Measurements from ENCODE around the gene PAX3.
A peak's percentile ranks its signal among the peaks of the same experiment; 100 is the strongest.

Gene PAX3

GRCh38 chr2:222318712-222319585 is 20.2 kb upstream of the PAX3 start:
- Histone ChIP-seq H3K4me2 (ENCODE audit: low read length) (peak overlapping the region; percentile 82), H3K4me1 (ENCODE audit: low read length) (no peaks in the 10 kb centered on the region), H3K9ac (ENCODE audit: low read length) (peak overlapping the region; percentile 42), H3K9me3 (ENCODE audit: insufficient read depth, low read length) (no peaks in the 10 kb centered on the region), H4K20me1 (ENCODE audit: insufficient read depth, low read length) (no peaks in the 10 kb centered on the region), H3K36me3 (replicated peaks; ENCODE audit: low read depth, low read length) (no peaks in the 10 kb centered on the region), H3K79me2 (ENCODE audit: low read length) (no peaks in the 10 kb centered on the region), H3K27ac (ENCODE audit: low read length) (no peak overlapping the region; the same call in 1 of the 2 replicates), H3K27me3 (ENCODE audit: low read depth, low read length) (peaks cover 6% of the 10 kb centered on the region; the same call in 1 of the 2 replicates), H3K4me3 (ENCODE audit: low read length) (peak overlapping the region; percentile 84), H2AFZ (ENCODE audit: low read depth, low read length) (peak overlapping the region; percentile 15)
- TF ChIP-seq CTCF (IDR thresholded peaks at IDR 0.05; ENCODE audit: low read depth, low read length) (peak; percentile 45), EZH2phosphoT487 (IDR thresholded peaks at IDR 0.05; ENCODE audit: low read depth) (no peak)

GRCh38 chr2:222318026-222318711 is 19.4 kb upstream of the PAX3 start:
- Histone ChIP-seq H3K27me3 (ENCODE audit: low read depth, low read length) (peaks cover 6% of the 10 kb centered on the region; the same call in 1 of the 2 replicates), H3K9ac (ENCODE audit: low read length) (peak overlapping the region; percentile 42), H3K27ac (ENCODE audit: low read length) (no peak overlapping the region)

GRCh38 chr2:222315443-222316121 is 16.8 kb upstream of the PAX3 start:
- Histone ChIP-seq H3K79me2 (ENCODE audit: low read length) (no peaks in the 10 kb centered on the region), H3K9me3 (ENCODE audit: insufficient read depth, low read length) (no peaks in the 10 kb centered on the region), H4K20me1 (ENCODE audit: insufficient read depth, low read length) (no peaks in the 10 kb centered on the region), H3K4me2 (ENCODE audit: low read length) (no peak overlapping the region), H3K27me3 (ENCODE audit: low read depth, low read length) (peaks cover 6% of the 10 kb centered on the region; the same call in 1 of the 2 replicates), H3K9ac (ENCODE audit: low read length) (no peak overlapping the region), H3K36me3 (replicated peaks; ENCODE audit: low read depth, low read length) (no peaks in the 10 kb centered on the region), H3K4me1 (ENCODE audit: low read length) (no peaks in the 10 kb centered on the region), H2AFZ (ENCODE audit: low read depth, low read length) (no peak overlapping the region), H3K27ac (ENCODE audit: low read length) (no peak overlapping the region), H3K4me3 (ENCODE audit: low read length) (no peak overlapping the region)
- peak; percentile 43 for TF ChIP-seq CTCF (IDR thresholded peaks at IDR 0.05; ENCODE audit: low read depth, low read length)
- TF ChIP-seq EZH2phosphoT487 (IDR thresholded peaks at IDR 0.05; ENCODE audit: low read depth) = no peak

More at GRCh38 chr2:222318026-222318711, 19.4 kb upstream of the PAX3 start:
- TF ChIP-seq CTCF (IDR thresholded peaks at IDR 0.05; ENCODE audit: low read depth, low read length) = peak; percentile 62
- TF ChIP-seq EZH2phosphoT487 (IDR thresholded peaks at IDR 0.05; ENCODE audit: low read depth) = no peak
- H3K9me3 ChIP-seq (ENCODE audit: insufficient read depth, low read length) = no peaks in the 10 kb centered on the region
- H3K36me3 ChIP-seq (replicated peaks; ENCODE audit: low read depth, low read length) = no peaks in the 10 kb centered on the region
- H3K4me3 ChIP-seq (ENCODE audit: low read length) = peak overlapping the region; percentile 76
- no peaks in the 10 kb centered on the region for H3K4me1 ChIP-seq (ENCODE audit: low read length)
- H2AFZ ChIP-seq (ENCODE audit: low read depth, low read length) = peak overlapping the region; percentile 62
- no peaks in the 10 kb centered on the region for H3K79me2 ChIP-seq (ENCODE audit: low read length)
- no peaks in the 10 kb centered on the region for H4K20me1 ChIP-seq (ENCODE audit: insufficient read depth, low read length)
- H3K4me2 ChIP-seq (ENCODE audit: low read length) = peak overlapping the region; percentile 52

All from OCI-LY3 (cell line).